HG03066 (cell line): Measurements from ENCODE around the gene TRIM24.
"Not testable (repeated sequence)": the region's sequence is repeated elsewhere in the genome, so short reads cannot be mapped to it uniquely, and the experiment has no call there.

ENCODE experiments used
- ATAC-seq: cut with Tn5 transposase; IDR thresholded peaks from one replicate; pipeline ENCODE4 v1.9.1; 2021; ENCODE audit warnings: low read depth; ENCODE audit not compliant: unreplicated experiment

The TRIM24 gene

GRCh38 chr7:138459413-138460175, 465 bp upstream of the TRIM24 start:
- peak; percentile 76 for ATAC-seq

GRCh38 chr7:138460649-138461607, 869 bp downstream of the TRIM24 start:
- peak; percentile 32 for ATAC-seq

GRCh38 chr7:138463291-138463618, 3.2 kb downstream of the TRIM24 start:
- ATAC-seq, result not testable (repeated sequence)

- ATAC-seq, result no peak
Observed at GRCh38 chr7:138465046-138465445, 5.0 kb downstream of the TRIM24 start.

GRCh38 chr7:138466069-138466756, 6.2 kb downstream of the TRIM24 start:
- ATAC-seq, result peak; percentile 80

GRCh38 chr7:138468244-138469123, 8.4 kb downstream of the TRIM24 start:
- ATAC-seq, result no peak

GRCh38 chr7:138470391-138471157, 10.5 kb downstream of the TRIM24 start:
- no peak for ATAC-seq

- no peak for ATAC-seq
Observed at GRCh38 chr7:138472292-138473079, 12.4 kb downstream of the TRIM24 start.

GRCh38 chr7:138475377-138475776, 15.3 kb downstream of the TRIM24 start:
- no peak for ATAC-seq

GRCh38 chr7:138477081-138477578, 17.1 kb downstream of the TRIM24 start:
- ATAC-seq, result no peak

- no peak for ATAC-seq
Observed at GRCh38 chr7:138477581-138477980, 17.5 kb downstream of the TRIM24 start.

GRCh38 chr7:138478499-138478908, 18.4 kb downstream of the TRIM24 start:
- ATAC-seq, result peak; percentile 69

GRCh38 chr7:138480527-138480926, 20.5 kb downstream of the TRIM24 start:
- no peak for ATAC-seq

GRCh38 chr7:138481447-138482380, 21.7 kb downstream of the TRIM24 start:
- no peak for ATAC-seq

- no peak for ATAC-seq
Observed at GRCh38 chr7:138483531-138483930, 23.5 kb downstream of the TRIM24 start.

GRCh38 chr7:138485508-138485907, 25.4 kb downstream of the TRIM24 start:
- ATAC-seq, result not testable (repeated sequence)

GRCh38 chr7:138489139-138489538, 29.1 kb downstream of the TRIM24 start:
- ATAC-seq, result not testable (repeated sequence)
